DND-41 (cell line): ENCODE measurements around the gene MLLT1.

ENCODE experiments used
- ATAC-seq: fragments of 200-7000 bp; cut with Tn5 transposase; 3 replicates; pipeline ENCODE4 v1.9.1; 2021; ENCODE audit warnings: low read depth; ENCODE audit not compliant: insufficient read depth
- DNase-seq: peaks from one replicate; pipeline ENCODE4 v3.0.0-alpha.2; 2020
- H2AFZ ChIP-seq: 2 replicates; pipeline ENCODE4 v1.6.0; 2012; ENCODE audit warnings: low read depth, low read length
- H3K27ac ChIP-seq: 2 replicates; pipeline ENCODE4 v1.5.1; 2012; ENCODE audit warnings: low read length, inconsistent platforms
- H3K27me3 ChIP-seq: fragments of 200-600 bp; sonication (generic); 2 replicates; pipeline ENCODE4 v1.6.0; 2012; ENCODE audit warnings: low read length, mild to moderate bottlenecking, inconsistent platforms; ENCODE audit not compliant: insufficient read depth, poor library complexity
- H3K36me3 ChIP-seq: 2 replicates; pipeline ENCODE4 v1.5.1; 2012; ENCODE audit warnings: low read length, inconsistent platforms; ENCODE audit not compliant: insufficient read depth
- H3K4me1 ChIP-seq: 2 replicates; pipeline ENCODE4 v1.5.1; 2012; ENCODE audit warnings: mild to moderate bottlenecking, low read length; ENCODE audit not compliant: insufficient read depth
- H3K4me2 ChIP-seq: 2 replicates; pipeline ENCODE4 v1.6.0; 2012; ENCODE audit warnings: mild to moderate bottlenecking, moderate library complexity, low read length, inconsistent platforms; ENCODE audit not compliant: insufficient read depth
- H3K4me3 ChIP-seq, 2 experiments: fragments of 200-600 bp in 1 of 2; shearing (Covaris generic) in 1 of 2; 2 replicates each; pipeline ENCODE4 v1.5.1; 2012 to 2016; ENCODE audit warnings: inconsistent platforms in 2 of 2, low read length in 2 of 2, mild to moderate bottlenecking in 2 of 2, low read depth in 1 of 2, moderate library complexity in 1 of 2
- H3K79me2 ChIP-seq: 2 replicates; pipeline ENCODE4 v1.6.0; 2012; ENCODE audit warnings: low read length, inconsistent platforms; ENCODE audit not compliant: insufficient read depth
- H3K9ac ChIP-seq: 2 replicates; pipeline ENCODE4 v1.6.0; 2012; ENCODE audit warnings: low read depth, mild to moderate bottlenecking, inconsistent platforms, low read length, moderate library complexity
- H3K9me3 ChIP-seq: 2 replicates; pipeline ENCODE4 v1.5.1; 2012; ENCODE audit warnings: low read length, moderate library complexity, mild to moderate bottlenecking, inconsistent platforms; ENCODE audit not compliant: insufficient read depth, severe bottlenecking
- H4K20me1 ChIP-seq: 2 replicates; pipeline ENCODE4 v1.6.0; 2012; ENCODE audit warnings: low read length; ENCODE audit not compliant: insufficient read depth
- CTCF ChIP-seq: IDR thresholded peaks from 2 replicates; pipeline ENCODE4 v1.5.1; 2012; ENCODE audit warnings: borderline replicate concordance, low read length, moderate library complexity, mild to moderate bottlenecking; ENCODE audit not compliant: poor library complexity, severe bottlenecking; ENCODE audit errors: extremely low read depth
- EZH2 ChIP-seq: IDR thresholded peaks from 3 replicates; pipeline ENCODE4 v1.6.1; 2012; ENCODE audit warnings: borderline replicate concordance, low read depth, mild to moderate bottlenecking, moderate library complexity, low read length, inconsistent platforms; ENCODE audit not compliant: severe bottlenecking

MLLT1 gene

GRCh38 chr19:6250024-6250615 is 29.7 kb downstream of the MLLT1 start:
- ATAC-seq (no peak), DNase-seq (no peak)
- Histone ChIP-seq H3K79me2 (peaks cover 94% of the 10 kb centered on the region), H4K20me1 (peaks cover 62% of the 10 kb centered on the region), H3K9ac (no peak overlapping the region), H3K27ac (no peak overlapping the region), H2AFZ (no peak overlapping the region), H3K36me3 (peaks cover 51% of the 10 kb centered on the region), H3K9me3 (no peaks in the 10 kb centered on the region), H3K27me3 (no peaks in the 10 kb centered on the region), H3K4me3 (no peak overlapping the region), H3K4me2 (no peak overlapping the region), H3K4me1 (no peaks in the 10 kb centered on the region)
- TF ChIP-seq EZH2 (no peak), CTCF (no peak)

GRCh38 chr19:6249296-6249695 is 30.5 kb downstream of the MLLT1 start:
- no peak for TF ChIP-seq EZH2
- no peak for TF ChIP-seq CTCF
- H3K4me3 ChIP-seq: no peak overlapping the region
- no peaks in the 10 kb centered on the region for H3K27me3 ChIP-seq
- no peak for ATAC-seq
- peaks cover 57% of the 10 kb centered on the region for H4K20me1 ChIP-seq
- no peak overlapping the region for H2AFZ ChIP-seq
- H3K36me3 ChIP-seq: peaks cover 44% of the 10 kb centered on the region
- peaks cover 94% of the 10 kb centered on the region for H3K79me2 ChIP-seq
- H3K27ac ChIP-seq: no peak overlapping the region
- no peaks in the 10 kb centered on the region for H3K4me1 ChIP-seq
- no peak overlapping the region for H3K9ac ChIP-seq
- DNase-seq: no peak
- no peak overlapping the region for H3K4me2 ChIP-seq
- H3K9me3 ChIP-seq: no peaks in the 10 kb centered on the region

- no peak for TF ChIP-seq EZH2
- no peak for TF ChIP-seq CTCF
- H3K4me2 ChIP-seq: no peak overlapping the region
- ATAC-seq: no peak
Observed at GRCh38 chr19:6248844-6249243, 30.9 kb downstream of the MLLT1 start.

GRCh38 chr19:6248341-6248740 is 31.4 kb downstream of the MLLT1 start:
- DNase-seq (no peak), ATAC-seq (no peak)
- no peak overlapping the region for H3K4me3 ChIP-seq
- no peaks in the 10 kb centered on the region for H3K4me1 ChIP-seq
- peaks cover 39% of the 10 kb centered on the region for H3K36me3 ChIP-seq
- H4K20me1 ChIP-seq: peaks cover 54% of the 10 kb centered on the region
- no peak overlapping the region for H3K27ac ChIP-seq
- H3K79me2 ChIP-seq: peaks cover 94% of the 10 kb centered on the region
- no peak overlapping the region for H2AFZ ChIP-seq
- H3K27me3 ChIP-seq: no peaks in the 10 kb centered on the region
- TF ChIP-seq EZH2 (no peak), CTCF (no peak)
- H3K9me3 ChIP-seq: no peaks in the 10 kb centered on the region
- no peak overlapping the region for H3K9ac ChIP-seq
- H3K4me2 ChIP-seq: no peak overlapping the region

More at GRCh38 chr19:6248844-6249243, 30.9 kb downstream of the MLLT1 start:
- DNase-seq: no peak
- H4K20me1 ChIP-seq: peaks cover 56% of the 10 kb centered on the region
- no peaks in the 10 kb centered on the region for H3K4me1 ChIP-seq
- H3K79me2 ChIP-seq: peaks cover 94% of the 10 kb centered on the region
- no peak overlapping the region for H2AFZ ChIP-seq
- no peaks in the 10 kb centered on the region for H3K27me3 ChIP-seq
- H3K9ac ChIP-seq: no peak overlapping the region
- no peak overlapping the region for H3K4me3 ChIP-seq
- H3K9me3 ChIP-seq: no peaks in the 10 kb centered on the region
- no peak overlapping the region for H3K27ac ChIP-seq
- peaks cover 39% of the 10 kb centered on the region for H3K36me3 ChIP-seq
